GM23338 (cell line): ENCODE results near the gene ADCYAP1. TPM values are rescaled to one million over a fixed set of nuclear protein-coding genes. Genes with fewer than 3 reads are reported as not detected.

Source experiments
- ATAC-seq: fragments of 200-7000 bp; cut with Tn5 transposase; 3 replicates; pipeline ENCODE4 v1.9.1; 2020
- DNase-seq: peaks from one replicate; pipeline ENCODE4 v3.0.0-alpha.2; 2015; ENCODE audit warnings: low spot score
- H2AFZ ChIP-seq: fragments of 200-600 bp; sonication (generic); 2 replicates; pipeline ENCODE4 v1.8.0; 2016; ENCODE audit warnings: antibody characterized with exemption, mild to moderate bottlenecking, moderate library complexity
- H3F3A ChIP-seq: fragments of 200-600 bp; sonication (generic); replicated peaks from 2 replicates; pipeline ENCODE4 v1.8.0; 2017; ENCODE audit warnings: antibody characterized with exemption, mixed run types, low read depth
- H3K27ac ChIP-seq: fragments of 200-600 bp; sonication (generic); 2 replicates; pipeline ENCODE4 v1.6.1; 2016; ENCODE audit warnings: low read depth
- H3K27me3 ChIP-seq: fragments of 200-600 bp; sonication (generic); 2 replicates; pipeline ENCODE4 v1.8.0; 2016; ENCODE audit warnings: mild to moderate bottlenecking, mixed run types, moderate library complexity; ENCODE audit not compliant: insufficient read depth
- H3K36me3 ChIP-seq: fragments of 200-600 bp; sonication (generic); 2 replicates; pipeline ENCODE4 v1.8.0; 2016; ENCODE audit warnings: mild to moderate bottlenecking; ENCODE audit not compliant: insufficient read depth
- H3K4me1 ChIP-seq: fragments of 200-600 bp; sonication (generic); 2 replicates; pipeline ENCODE4 v1.8.0; 2016; ENCODE audit warnings: mild to moderate bottlenecking, moderate library complexity; ENCODE audit not compliant: insufficient read depth
- H3K4me2 ChIP-seq: fragments of 200-600 bp; sonication (generic); 2 replicates; pipeline ENCODE4 v1.7.1; 2017; ENCODE audit warnings: mixed run types
- H3K4me3 ChIP-seq: fragments of 200-600 bp; sonication (generic); 2 replicates; pipeline ENCODE4 v1.6.1; 2016; ENCODE audit warnings: mixed run types
- H3K79me2 ChIP-seq: fragments of 200-600 bp; sonication (generic); replicated peaks from 2 replicates; pipeline ENCODE4 v1.8.0; 2017; ENCODE audit warnings: mild to moderate bottlenecking; ENCODE audit not compliant: insufficient read depth
- H3K9me2 ChIP-seq: fragments of 200-600 bp; sonication (generic); 2 replicates; pipeline ENCODE4 v1.8.0; 2017; ENCODE audit not compliant: insufficient read depth
- H4K20me1 ChIP-seq: fragments of 200-600 bp; sonication (generic); replicated peaks from 2 replicates; pipeline ENCODE4 v1.8.0; 2017; ENCODE audit warnings: mild to moderate bottlenecking; ENCODE audit not compliant: insufficient read depth
- H3K27ac Mint-ChIP-seq: 2 replicates; pipeline ENCODE4 v1.8.0; 2020; ENCODE audit warnings: inconsistent platforms, mild to moderate bottlenecking, moderate library complexity, mixed read lengths
- H3K27me3 Mint-ChIP-seq: 3 replicates; pipeline ENCODE4 v1.8.0; 2022; ENCODE audit warnings: low read depth, mild to moderate bottlenecking, moderate library complexity, mixed read lengths, inconsistent platforms; ENCODE audit not compliant: insufficient read depth, poor library complexity
- H3K36me3 Mint-ChIP-seq: 3 replicates; pipeline ENCODE4 v1.8.0; 2021; ENCODE audit warnings: low read depth, mild to moderate bottlenecking, inconsistent platforms, moderate library complexity, mixed read lengths
- H3K4me1 Mint-ChIP-seq: 3 replicates; pipeline ENCODE4 v1.8.0; 2020; ENCODE audit warnings: mild to moderate bottlenecking, inconsistent platforms, mixed read lengths
- H3K4me3 Mint-ChIP-seq: 3 replicates; pipeline ENCODE4 v1.8.0; 2021; ENCODE audit warnings: moderate library complexity, mild to moderate bottlenecking, inconsistent platforms, mixed read lengths
- H3K9me3 Mint-ChIP-seq: 3 replicates; pipeline ENCODE4 v1.8.0; 2020; ENCODE audit warnings: moderate library complexity, mild to moderate bottlenecking, inconsistent platforms, mixed read lengths
- CREB1 ChIP-seq: fragments of 250-450 bp; sonication (Bioruptor Pico); IDR thresholded peaks from 2 replicates; pipeline ENCODE4 v1.5.0; 2020; ENCODE audit warnings: low read depth, mild to moderate bottlenecking, moderate library complexity
- CTCF ChIP-seq, 2 experiments: fragments of 200-600 bp in 1 of 2; sonication (generic) in 1 of 2; conservative IDR thresholded peaks; 2 replicates each; pipeline versions ENCODE4 v1.5.1 to v1.6.1; 2016 to 2017; ENCODE audit warnings: antibody characterized with exemption in 2 of 2, low read depth in 2 of 2, mild to moderate bottlenecking in 2 of 2, moderate library complexity in 1 of 2
- ETS1 ChIP-seq: IDR thresholded peaks from 2 replicates; pipeline ENCODE4 v1.6.1; 2016; ENCODE audit warnings: antibody characterized with exemption
- EZH2 ChIP-seq: fragments of 200-600 bp; sonication (generic); IDR thresholded peaks from one replicate; pipeline ENCODE4 v1.8.0; 2017; ENCODE audit warnings: antibody characterized with exemption, mild to moderate bottlenecking, low read depth; ENCODE audit not compliant: unreplicated experiment
- EZH2phosphoT487 ChIP-seq: fragments of 200-600 bp; sonication (generic); IDR thresholded peaks from one replicate; pipeline ENCODE4 v1.8.1; 2018; ENCODE audit warnings: antibody characterized with exemption; ENCODE audit not compliant: unreplicated experiment
- NANOG ChIP-seq: IDR thresholded peaks from 2 replicates; pipeline ENCODE4 v1.6.1; 2016; ENCODE audit warnings: antibody characterized with exemption, borderline replicate concordance
- POLR2AphosphoS5 ChIP-seq: IDR thresholded peaks from 2 replicates; pipeline ENCODE4 v1.6.1; 2016; ENCODE audit warnings: antibody characterized with exemption, low read depth
- ZNF114 ChIP-seq: fragments of 250-450 bp; sonication (Bioruptor Pico); IDR thresholded peaks from 2 replicates; pipeline ENCODE4 v1.5.0; 2020; ENCODE audit warnings: mild to moderate bottlenecking, moderate library complexity
- polyA plus RNA-seq: library from polyadenylated mRNA; unstranded; fragments of >200 nt; fragmentation: Nextera tagmentation; extraction: Ambion mirVana; gene quantifications from 2 replicates; pipeline ENCODE4 v1.2.1, GENCODE V29; 2016
- total RNA-seq: library from RNA; depleted of rRNA; stranded (reverse); fragments of >200 nt; shearing (Covaris generic); gene quantifications from 2 replicates; pipeline ENCODE4 v1.2.3, GENCODE V29; 2014
- TF ChIP-seq, protein P1 (sequence below): IDR thresholded peaks from one replicate; pipeline ENCODE4 v1.6.1; 2018; ENCODE audit warnings: antibody characterized with exemption; ENCODE audit not compliant: unreplicated experiment

Gene ADCYAP1
- total and polyA plus RNA-seq, 2 experiments from 2014 or later, result not detected

- ATAC-seq (no peak), DNase-seq (no peak)
- Mint-ChIP-seq H3K27ac (no peak overlapping the region), H3K4me3 (no peak overlapping the region), H3K36me3 (no peaks in the 10 kb centered on the region), H3K27me3 (peaks cover 64% of the 10 kb centered on the region), H3K9me3 (peaks cover 3% of the 10 kb centered on the region; the same call in 1 of the 3 replicates), H3K4me1 (peaks cover 13% of the 10 kb centered on the region)
- Histone ChIP-seq H2AFZ (no peak overlapping the region), H3K4me2 (no peak overlapping the region), H3K27me3 (peaks cover 93% of the 10 kb centered on the region), H3K4me3 (no peak overlapping the region), H3K27ac (no peak overlapping the region), H3K9me2 (no peaks in the 10 kb centered on the region), H4K20me1 (peaks cover 5% of the 10 kb centered on the region), H3K4me1 (peaks cover 14% of the 10 kb centered on the region), H3F3A (0 out of 2 replicates have a peak, but pooled peaks cover 8% of the 10 kb centered on the region), H3K36me3 (no peaks in the 10 kb centered on the region), H3K79me2 (no peaks in the 10 kb centered on the region)
- no peak for TF ChIP-seq ZNF114 (CRISPR knock-in tag)
- TF ChIP-seq EZH2, result peak; percentile 67
These were observed 5.6 kb downstream of the ADCYAP1 start for GRCh38 chr18:910247-910646.

DNA sequence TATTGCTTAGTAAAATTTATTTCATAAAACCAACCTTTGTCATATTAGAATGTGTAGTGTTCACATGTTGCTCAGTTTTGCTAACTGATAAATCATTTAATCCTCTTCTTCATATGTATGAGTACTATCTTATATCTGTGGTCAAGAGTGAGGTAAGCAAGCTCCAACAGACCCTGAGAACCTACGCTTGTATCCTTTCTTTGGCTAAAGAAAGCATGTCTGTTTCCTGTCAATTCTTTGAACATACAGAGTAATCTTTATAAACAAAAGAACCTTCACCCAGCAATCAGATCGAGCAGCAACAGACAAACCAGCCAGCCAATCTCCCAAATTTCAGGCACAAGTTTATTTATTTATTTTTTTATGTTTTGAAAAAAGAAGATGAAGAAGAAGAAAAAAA is 6.4 kb downstream of the ADCYAP1 start:
- DNase-seq (no peak), ATAC-seq (no peak)
- H3K36me3 ChIP-seq, result no peaks in the 10 kb centered on the region
- H4K20me1 ChIP-seq, result peaks cover 5% of the 10 kb centered on the region
- Mint-ChIP-seq H3K27ac (no peak overlapping the region), H3K4me3 (no peak overlapping the region), H3K9me3 (no peaks in the 10 kb centered on the region; the same call in 2 of the 3 replicates), H3K4me1 (peaks cover 9% of the 10 kb centered on the region), H3K27me3 (peaks cover 58% of the 10 kb centered on the region), H3K36me3 (no peaks in the 10 kb centered on the region)
- H2AFZ ChIP-seq, result no peak overlapping the region
- peaks cover 6% of the 10 kb centered on the region for H3K4me1 ChIP-seq
- H3K9me2 ChIP-seq, result no peaks in the 10 kb centered on the region
- TF ChIP-seq ZNF114 (CRISPR knock-in tag) (no peak), POLR2AphosphoS5 (no peak), ETS1 (no peak), NANOG (no peak), CTCF (conservative IDR thresholded peaks at IDR 0.05; ENCODE audit: low read depth in 2 of 2) (no peak), EZH2 (peak; percentile 25), EZH2phosphoT487 (no peak), CREB1 (CRISPR knock-in tag) (no peak)
- TF ChIP-seq, protein P1, sequence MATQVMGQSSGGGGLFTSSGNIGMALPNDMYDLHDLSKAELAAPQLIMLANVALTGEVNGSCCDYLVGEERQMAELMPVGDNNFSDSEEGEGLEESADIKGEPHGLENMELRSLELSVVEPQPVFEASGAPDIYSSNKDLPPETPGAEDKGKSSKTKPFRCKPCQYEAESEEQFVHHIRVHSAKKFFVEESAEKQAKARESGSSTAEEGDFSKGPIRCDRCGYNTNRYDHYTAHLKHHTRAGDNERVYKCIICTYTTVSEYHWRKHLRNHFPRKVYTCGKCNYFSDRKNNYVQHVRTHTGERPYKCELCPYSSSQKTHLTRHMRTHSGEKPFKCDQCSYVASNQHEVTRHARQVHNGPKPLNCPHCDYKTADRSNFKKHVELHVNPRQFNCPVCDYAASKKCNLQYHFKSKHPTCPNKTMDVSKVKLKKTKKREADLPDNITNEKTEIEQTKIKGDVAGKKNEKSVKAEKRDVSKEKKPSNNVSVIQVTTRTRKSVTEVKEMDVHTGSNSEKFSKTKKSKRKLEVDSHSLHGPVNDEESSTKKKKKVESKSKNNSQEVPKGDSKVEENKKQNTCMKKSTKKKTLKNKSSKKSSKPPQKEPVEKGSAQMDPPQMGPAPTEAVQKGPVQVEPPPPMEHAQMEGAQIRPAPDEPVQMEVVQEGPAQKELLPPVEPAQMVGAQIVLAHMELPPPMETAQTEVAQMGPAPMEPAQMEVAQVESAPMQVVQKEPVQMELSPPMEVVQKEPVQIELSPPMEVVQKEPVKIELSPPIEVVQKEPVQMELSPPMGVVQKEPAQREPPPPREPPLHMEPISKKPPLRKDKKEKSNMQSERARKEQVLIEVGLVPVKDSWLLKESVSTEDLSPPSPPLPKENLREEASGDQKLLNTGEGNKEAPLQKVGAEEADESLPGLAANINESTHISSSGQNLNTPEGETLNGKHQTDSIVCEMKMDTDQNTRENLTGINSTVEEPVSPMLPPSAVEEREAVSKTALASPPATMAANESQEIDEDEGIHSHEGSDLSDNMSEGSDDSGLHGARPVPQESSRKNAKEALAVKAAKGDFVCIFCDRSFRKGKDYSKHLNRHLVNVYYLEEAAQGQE, result no peak
- no peak overlapping the region for H3K4me2 ChIP-seq
- H3K79me2 ChIP-seq, result no peaks in the 10 kb centered on the region
- no peak overlapping the region for H3K4me3 ChIP-seq
- 0 out of 2 replicates have a peak, but pooled peaks cover 8% of the 10 kb centered on the region for H3F3A ChIP-seq
- peaks cover 86% of the 10 kb centered on the region for H3K27me3 ChIP-seq
- H3K27ac ChIP-seq, result no peak overlapping the region
